ENCODE measurements around the gene FAM120A. TPM values are rescaled to one million over a fixed set of nuclear protein-coding genes. Genes with fewer than 3 reads are reported as not detected.

FAM120A gene
- total RNA-seq, 1 experiment from 2014 or later = 43.2 TPM

DNA sequence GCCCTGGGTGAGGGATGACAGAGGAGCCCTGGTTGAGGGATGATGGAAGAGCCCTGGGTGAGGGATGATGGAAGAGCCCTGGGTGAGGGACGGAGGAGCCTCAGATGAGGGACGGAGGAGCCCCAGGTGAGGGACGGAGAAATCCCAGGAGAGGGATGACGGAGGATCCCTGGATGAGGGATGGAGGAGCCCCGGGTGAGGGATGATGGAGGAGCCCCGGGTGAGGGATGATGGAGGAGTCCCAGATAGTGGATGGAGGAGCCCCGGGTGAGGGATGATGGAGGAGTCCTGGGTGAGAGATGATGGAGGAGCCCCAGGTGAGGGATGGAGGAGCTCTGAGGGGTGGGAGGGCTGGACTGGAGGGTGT is 135.8 kb downstream of the FAM120A start:
- H3K4me3 ChIP-seq (ENCODE audit: low read depth, low read length) = no peak overlapping the region
- no peaks in the 10 kb centered on the region for H3K4me1 Mint-ChIP-seq (ENCODE audit: low read depth, unreplicated experiment)
- H3K36me3 Mint-ChIP-seq (ENCODE audit: insufficient read depth, unreplicated experiment) = peaks cover 5% of the 10 kb centered on the region
- POLR2A ChIA-PET = no interaction called here
- H3K9me3 ChIP-seq = no peaks in the 10 kb centered on the region
- H3K27me3 ChIP-seq (replicated peaks; ENCODE audit: control insufficient read depth, insufficient read depth, low read length) = no peaks in the 10 kb centered on the region
- no peaks in the 10 kb centered on the region for H3K4me1 ChIP-seq
- no TSS peak for BruUV-seq (replicated peaks)
- H3K9me3 Mint-ChIP-seq (ENCODE audit: unreplicated experiment) = no peaks in the 10 kb centered on the region
- peak overlapping the region; percentile 24 for H3K27ac Mint-ChIP-seq (ENCODE audit: unreplicated experiment)
- CTCF ChIA-PET = no interaction called here
- H3K36me3 ChIP-seq (ENCODE audit: control insufficient read depth, insufficient read depth, low read length) = no peaks in the 10 kb centered on the region
- H3K4me3 Mint-ChIP-seq (ENCODE audit: unreplicated experiment) = no peak overlapping the region
- no peak for DNase-seq
- no peaks in the 10 kb centered on the region for H3K27me3 Mint-ChIP-seq (ENCODE audit: insufficient read depth, unreplicated experiment)
- TF ChIP-seq, protein P1, sequence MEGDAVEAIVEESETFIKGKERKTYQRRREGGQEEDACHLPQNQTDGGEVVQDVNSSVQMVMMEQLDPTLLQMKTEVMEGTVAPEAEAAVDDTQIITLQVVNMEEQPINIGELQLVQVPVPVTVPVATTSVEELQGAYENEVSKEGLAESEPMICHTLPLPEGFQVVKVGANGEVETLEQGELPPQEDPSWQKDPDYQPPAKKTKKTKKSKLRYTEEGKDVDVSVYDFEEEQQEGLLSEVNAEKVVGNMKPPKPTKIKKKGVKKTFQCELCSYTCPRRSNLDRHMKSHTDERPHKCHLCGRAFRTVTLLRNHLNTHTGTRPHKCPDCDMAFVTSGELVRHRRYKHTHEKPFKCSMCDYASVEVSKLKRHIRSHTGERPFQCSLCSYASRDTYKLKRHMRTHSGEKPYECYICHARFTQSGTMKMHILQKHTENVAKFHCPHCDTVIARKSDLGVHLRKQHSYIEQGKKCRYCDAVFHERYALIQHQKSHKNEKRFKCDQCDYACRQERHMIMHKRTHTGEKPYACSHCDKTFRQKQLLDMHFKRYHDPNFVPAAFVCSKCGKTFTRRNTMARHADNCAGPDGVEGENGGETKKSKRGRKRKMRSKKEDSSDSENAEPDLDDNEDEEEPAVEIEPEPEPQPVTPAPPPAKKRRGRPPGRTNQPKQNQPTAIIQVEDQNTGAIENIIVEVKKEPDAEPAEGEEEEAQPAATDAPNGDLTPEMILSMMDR (IDR thresholded peaks at IDR 0.05; ENCODE audit: insufficient read depth in 1 of 2, low read depth in 1 of 2, low read length in 1 of 2, severe bottlenecking in 1 of 2, unreplicated experiment in 1 of 2) = no peak
- intact Hi-C loops (cut with micrococcal nuclease; ENCODE audit: unreplicated experiment) = no loop called here

DNA sequence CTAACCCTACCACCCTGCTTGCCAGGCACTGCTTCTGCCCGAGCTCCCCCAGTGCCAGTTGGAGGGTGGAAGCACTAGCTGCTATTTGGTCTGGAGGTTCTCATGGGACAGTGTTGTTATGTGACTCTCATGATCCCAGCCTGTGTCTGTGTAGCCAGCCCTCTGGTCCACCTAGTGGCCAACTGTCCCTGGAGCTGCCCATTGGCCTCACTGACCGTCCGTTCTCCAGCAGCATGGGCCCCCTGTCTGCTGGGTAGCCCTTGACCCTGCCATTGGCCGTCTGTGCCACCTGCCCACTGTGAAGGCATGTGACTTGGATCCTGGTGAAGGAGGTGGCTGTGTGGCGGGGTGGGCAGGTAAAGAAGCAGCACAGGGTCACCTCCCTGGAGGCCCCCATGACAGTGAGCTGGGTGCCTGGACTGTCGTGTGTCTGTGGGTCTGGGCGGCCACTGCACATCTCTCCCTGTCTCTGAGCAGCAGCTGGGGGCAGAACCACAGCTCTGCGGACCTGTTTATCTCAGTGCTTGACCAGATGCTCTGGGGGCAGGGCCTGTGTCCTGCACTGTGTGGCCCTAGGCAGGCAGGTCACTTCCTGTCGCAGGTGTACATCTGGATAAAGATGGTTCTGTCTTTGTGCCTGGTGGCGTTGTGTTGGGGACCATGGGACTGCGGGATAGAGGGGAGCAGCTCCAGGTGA is 136.3 kb downstream of the FAM120A start:
- intact Hi-C loops (cut with micrococcal nuclease; ENCODE audit: unreplicated experiment) = no loop called here
- H3K36me3 ChIP-seq (ENCODE audit: control insufficient read depth, insufficient read depth, low read length) = no peaks in the 10 kb centered on the region
- no peaks in the 10 kb centered on the region for H3K4me1 ChIP-seq
- peaks cover 5% of the 10 kb centered on the region for H3K36me3 Mint-ChIP-seq (ENCODE audit: insufficient read depth, unreplicated experiment)
- no peaks in the 10 kb centered on the region for H3K27me3 ChIP-seq (replicated peaks; ENCODE audit: control insufficient read depth, insufficient read depth, low read length)
- no peak overlapping the region for H3K4me3 ChIP-seq (ENCODE audit: low read depth, low read length)
- no peaks in the 10 kb centered on the region for H3K9me3 ChIP-seq
- ChIA-PET POLR2A (no interaction called here), CTCF (no interaction called here)
- peak overlapping the region; percentile 24 for H3K27ac Mint-ChIP-seq (ENCODE audit: unreplicated experiment)
- H3K9me3 Mint-ChIP-seq (ENCODE audit: unreplicated experiment) = no peaks in the 10 kb centered on the region
- TF ChIP-seq, protein P1 (IDR thresholded peaks at IDR 0.05; ENCODE audit: insufficient read depth in 1 of 2, low read depth in 1 of 2, low read length in 1 of 2, severe bottlenecking in 1 of 2, unreplicated experiment in 1 of 2) = no peak
- no peaks in the 10 kb centered on the region for H3K27me3 Mint-ChIP-seq (ENCODE audit: insufficient read depth, unreplicated experiment)
- BruUV-seq (replicated peaks) = no TSS peak
- H3K4me3 Mint-ChIP-seq (ENCODE audit: unreplicated experiment) = no peak overlapping the region
- DNase-seq = no peak
- H3K4me1 Mint-ChIP-seq (ENCODE audit: low read depth, unreplicated experiment) = no peaks in the 10 kb centered on the region

DNA sequence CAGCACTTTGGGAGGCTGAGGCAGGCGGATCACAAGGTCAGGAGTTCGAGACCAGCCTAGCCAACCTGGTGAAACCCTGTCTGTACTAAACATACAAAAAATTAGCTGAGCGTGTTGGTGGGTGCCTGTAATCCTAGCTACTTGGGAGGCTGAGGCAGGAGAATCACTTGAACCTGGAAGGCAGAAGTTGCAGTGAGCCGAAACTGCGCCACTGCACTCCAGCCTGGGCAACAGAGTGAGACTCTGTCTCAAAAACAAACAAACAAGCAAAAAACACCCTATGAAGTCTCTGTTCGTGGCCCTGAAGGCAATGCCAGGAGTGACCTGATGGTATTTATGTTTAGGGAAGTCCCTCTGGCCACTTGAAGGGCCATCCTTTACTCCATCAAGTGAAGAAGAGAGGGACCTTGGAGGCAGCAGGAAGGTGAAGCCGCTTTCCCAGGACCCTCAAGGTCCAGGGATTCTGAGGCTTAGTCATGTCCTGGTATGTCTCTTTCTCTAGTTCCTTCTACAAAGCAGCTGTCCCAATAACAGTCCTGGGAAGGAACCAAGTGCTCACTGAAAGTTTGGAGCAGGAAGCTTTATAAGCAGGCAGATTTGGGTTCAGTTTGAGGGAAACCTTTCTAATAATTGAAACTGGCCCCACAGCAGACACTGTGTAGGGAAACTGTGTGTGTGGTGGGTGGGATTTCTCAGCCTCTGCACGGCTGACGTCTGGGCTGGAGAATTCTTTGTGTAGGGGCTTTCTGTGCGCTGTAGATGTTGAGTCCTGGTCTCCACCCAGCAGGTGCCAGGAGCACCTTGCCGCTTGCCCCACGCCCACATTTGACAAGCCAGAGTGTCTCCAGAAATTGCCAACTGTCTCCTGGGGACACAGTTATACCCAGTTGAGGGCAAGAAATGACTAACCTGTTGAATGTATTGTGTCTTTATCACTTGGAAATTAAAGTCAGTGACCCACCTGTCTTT is 137.4 kb downstream of the FAM120A start:
- TF ChIP-seq, protein P1 (IDR thresholded peaks at IDR 0.05; ENCODE audit: insufficient read depth in 1 of 2, low read depth in 1 of 2, low read length in 1 of 2, severe bottlenecking in 1 of 2, unreplicated experiment in 1 of 2) = no peak
- no peaks in the 10 kb centered on the region for H3K36me3 ChIP-seq (ENCODE audit: control insufficient read depth, insufficient read depth, low read length)
- no TSS peak for BruUV-seq (replicated peaks)
- H3K27me3 Mint-ChIP-seq (ENCODE audit: insufficient read depth, unreplicated experiment) = no peaks in the 10 kb centered on the region
- no peak overlapping the region for H3K4me3 ChIP-seq (ENCODE audit: low read depth, low read length)
- no peaks in the 10 kb centered on the region for H3K27me3 ChIP-seq (replicated peaks; ENCODE audit: control insufficient read depth, insufficient read depth, low read length)
- H3K4me1 Mint-ChIP-seq (ENCODE audit: low read depth, unreplicated experiment) = no peaks in the 10 kb centered on the region
- no peak overlapping the region for H3K4me3 Mint-ChIP-seq (ENCODE audit: unreplicated experiment)
- H3K36me3 Mint-ChIP-seq (ENCODE audit: insufficient read depth, unreplicated experiment) = peaks cover 5% of the 10 kb centered on the region
- H3K9me3 Mint-ChIP-seq (ENCODE audit: unreplicated experiment) = no peaks in the 10 kb centered on the region
- no peaks in the 10 kb centered on the region for H3K9me3 ChIP-seq
- ChIA-PET CTCF (no interaction called here), POLR2A (no interaction called here)
- no peak for DNase-seq
- H3K4me1 ChIP-seq = peaks cover 3% of the 10 kb centered on the region; the same call in 1 of the 2 replicates
- intact Hi-C loops (cut with micrococcal nuclease; ENCODE audit: unreplicated experiment) = no loop called here
- no peak overlapping the region for H3K27ac Mint-ChIP-seq (ENCODE audit: unreplicated experiment)
